HCT116 (cell line): Measurements from ENCODE around the gene OR52E4. TPM values are rescaled to one million over a fixed set of nuclear protein-coding genes. Genes with fewer than 3 reads are reported as not detected.

ENCODE experiments used
- ATAC-seq: fragments of 200-7000 bp; cut with Tn5 transposase; 2 replicates; pipeline ENCODE4 v1.9.1; 2020; ENCODE audit warnings: mild to moderate bottlenecking, moderate library complexity
- Bru-seq: library from RNA; stranded (reverse); fragments of 400-500 nt; gene quantifications from one replicate; lab custom pipeline; 2021; lab: Mats Ljungman, UMichigan
- BruChase-seq, 2 experiments: library from RNA; stranded (reverse); fragments of 400-500 nt; gene quantifications; one replicate each; lab custom pipeline; 2021; lab: Mats Ljungman, UMichigan
- BruUV-seq: library from RNA; stranded (reverse); fragments of 400-500 nt; replicated peaks from 2 replicates; lab custom pipeline; 2021; lab: Mats Ljungman, UMichigan
- CTCF ChIA-PET: fragments of 300-600 bp; sonication (Branson Sonifier 250); formaldehyde crosslinking; loops from one replicate; lab custom pipeline; 2021; ENCODE audit warnings: antibody characterized with exemption; lab: Charles Lee
- POLR2A ChIA-PET: fragments of 300-600, 350-600 bp; sonication (Branson Sonifier 250); formaldehyde crosslinking; loops from one replicate; lab custom pipeline; 2021; ENCODE audit warnings: antibody characterized with exemption; lab: Charles Lee
- RAD21 ChIA-PET, 2 experiments: fragments of 300-600 bp; sonication (Branson Sonifier 250); formaldehyde crosslinking; loops; one replicate each; lab custom pipeline; 2023; ENCODE audit warnings: low total read pairs in 2 of 2; ENCODE audit not compliant: uncharacterized antibody in 2 of 2, unreplicated experiment in 2 of 2, low non-redundant PET in 1 of 2; lab: Charles Lee
- DNase-seq: peaks from one replicate; pipeline ENCODE4 v3.0.0-alpha.2; 2010; ENCODE audit warnings: low read depth, low spot score
- H2AFZ ChIP-seq: fragments of 200-600 bp; shearing (Covaris generic), sonication (generic); 2 replicates; pipeline ENCODE4 v1.6.1; 2017; ENCODE audit warnings: low read depth, mixed run types, mixed read lengths, antibody characterized with exemption, low read length; ENCODE audit not compliant: poor library complexity, severe bottlenecking
- H3K27ac ChIP-seq: 2 replicates; pipeline ENCODE4 v1.5.1; 2012; ENCODE audit warnings: low read depth, low read length
- H3K27me3 ChIP-seq: fragments of 200-600 bp; sonication (generic); 2 replicates; pipeline ENCODE4 v1.6.1; 2016; ENCODE audit warnings: mixed run types, low read length, mixed read lengths; ENCODE audit not compliant: insufficient read depth
- H3K36me3 ChIP-seq, 2 experiments: fragments of 200-500 bp in 1 of 2; fragments of 200-600 bp in 1 of 2; sonication (Bioruptor generic) in 1 of 2; sonication (generic) in 1 of 2; 2 replicates each; pipeline versions ENCODE4 v1.5.1 to v1.6.1; 2014 to 2016; ENCODE audit warnings: low read length in 2 of 2, inconsistent platforms in 1 of 2, mixed read lengths in 1 of 2, mixed run types in 1 of 2; ENCODE audit not compliant: insufficient read depth in 2 of 2, control insufficient read depth in 1 of 2
- H3K4me1 ChIP-seq, 2 experiments: fragments of 200-600 bp in 1 of 2; sonication (generic) in 1 of 2; 2 replicates each; pipeline versions ENCODE4 v1.5.1 to v1.6.1; 2012 to 2017; ENCODE audit warnings: low read length in 2 of 2, inconsistent platforms in 1 of 2, mild to moderate bottlenecking in 1 of 2, mixed read lengths in 1 of 2, mixed run types in 1 of 2, moderate library complexity in 1 of 2; ENCODE audit not compliant: insufficient read depth in 2 of 2, control insufficient read depth in 1 of 2
- H3K4me2 ChIP-seq: fragments of 200-600 bp; sonication (generic); 2 replicates; pipeline ENCODE4 v1.6.1; 2017; ENCODE audit warnings: mixed run types, low read length, mixed read lengths
- H3K4me3 ChIP-seq, 2 experiments: fragments of 200-600 bp in 1 of 2; sonication (generic) in 1 of 2; replicated peaks in 1 of 2; 2 replicates each; pipeline ENCODE4 v1.5.1; 2011 to 2016; ENCODE audit warnings: low read length in 2 of 2, control low read depth in 1 of 2, low read depth in 1 of 2, mild to moderate bottlenecking in 1 of 2, mixed read lengths in 1 of 2, mixed run types in 1 of 2
- H3K79me2 ChIP-seq: fragments of 200-600 bp; sonication (generic); 2 replicates; pipeline ENCODE4 v1.6.1; 2017; ENCODE audit warnings: mild to moderate bottlenecking, mixed run types, low read length, moderate library complexity, mixed read lengths; ENCODE audit not compliant: insufficient read depth
- H3K9ac ChIP-seq: fragments of 200-600 bp; sonication (generic); 2 replicates; pipeline ENCODE4 v1.6.1; 2016; ENCODE audit warnings: low read length, mixed read lengths
- H3K9me2 ChIP-seq: fragments of 200-600 bp; sonication (generic), shearing (Covaris generic); 2 replicates; pipeline ENCODE4 v1.6.1; 2017; ENCODE audit warnings: mixed run types, mild to moderate bottlenecking, moderate library complexity; ENCODE audit not compliant: insufficient read depth
- H3K9me3 ChIP-seq, 2 experiments: fragments of 200-500 bp in 1 of 2; fragments of 200-600 bp in 1 of 2; sonication (Bioruptor generic) in 1 of 2; sonication (generic) in 1 of 2; 2 replicates each; pipeline ENCODE4 v1.6.1; 2014 to 2017; ENCODE audit warnings: low read length in 2 of 2, mixed read lengths in 2 of 2, inconsistent platforms in 1 of 2, low read depth in 1 of 2, mild to moderate bottlenecking in 1 of 2, mixed run types in 1 of 2, moderate library complexity in 1 of 2; ENCODE audit not compliant: control insufficient read depth in 1 of 2, insufficient read depth in 1 of 2
- H4K20me1 ChIP-seq: fragments of 200-600 bp; sonication (generic), shearing (Covaris generic); 2 replicates; pipeline ENCODE4 v1.6.1; 2017; ENCODE audit warnings: mixed run types, mild to moderate bottlenecking, moderate library complexity; ENCODE audit not compliant: insufficient read depth
- CEBPB ChIP-seq: IDR thresholded peaks from 2 replicates; pipeline ENCODE4 v1.6.1; 2012; ENCODE audit warnings: low read depth
- CTCF ChIP-seq, 3 experiments: fragments of 200-600 bp in 1 of 3; sonication (generic) in 1 of 3; IDR thresholded peaks in 2 of 3; conservative IDR thresholded peaks in 1 of 3; 2 replicates each; pipeline ENCODE4 v1.5.1; 2012 to 2017; ENCODE audit warnings: low read depth in 2 of 3, low read length in 2 of 3, antibody characterized with exemption in 1 of 3, borderline replicate concordance in 1 of 3, control low read depth in 1 of 3, mild to moderate bottlenecking in 1 of 3, mixed read lengths in 1 of 3, mixed run types in 1 of 3, moderate library complexity in 1 of 3; ENCODE audit not compliant: insufficient read depth in 1 of 3
- ELF1 ChIP-seq: IDR thresholded peaks from 2 replicates; pipeline ENCODE4 v1.6.1; 2012; ENCODE audit warnings: low read depth, borderline replicate concordance
- EZH2 ChIP-seq: fragments of 200-600 bp; sonication (generic); IDR thresholded peaks from 2 replicates; pipeline ENCODE4 v1.6.1; 2017; ENCODE audit warnings: antibody characterized with exemption, mixed run types
- EZH2phosphoT487 ChIP-seq: fragments of 200-600 bp; IDR thresholded peaks from 2 replicates; pipeline ENCODE4 v1.6.1; 2018; ENCODE audit warnings: antibody characterized with exemption, borderline replicate concordance
- FOSL1 ChIP-seq: IDR thresholded peaks from 2 replicates; pipeline ENCODE4 v1.6.1; 2012; ENCODE audit warnings: low read depth
- JUND ChIP-seq: IDR thresholded peaks from 2 replicates; pipeline ENCODE4 v1.6.1; 2012
- RAD21 ChIP-seq: IDR thresholded peaks from 2 replicates; pipeline ENCODE4 v1.6.1; 2012; ENCODE audit warnings: low read depth, mild to moderate bottlenecking
- SIN3A ChIP-seq: IDR thresholded peaks from 2 replicates; pipeline ENCODE4 v1.6.1; 2012; ENCODE audit warnings: low read depth
- SP1 ChIP-seq: IDR thresholded peaks from 2 replicates; pipeline ENCODE4 v1.6.1; 2012; ENCODE audit warnings: low read depth
- SRF ChIP-seq: IDR thresholded peaks from 2 replicates; pipeline ENCODE4 v1.6.1; 2012; ENCODE audit warnings: low read depth
- TCF7L2 ChIP-seq: IDR thresholded peaks from 2 replicates; pipeline ENCODE4 v1.7.0; 2011; ENCODE audit warnings: borderline replicate concordance, inconsistent platforms; ENCODE audit not compliant: insufficient read depth, insufficient read length; ENCODE audit errors: extremely low read depth
- YY1 ChIP-seq: IDR thresholded peaks from 2 replicates; pipeline ENCODE4 v1.6.1; 2011; ENCODE audit warnings: low read length, low read depth, moderate library complexity, mild to moderate bottlenecking; ENCODE audit not compliant: insufficient replicate concordance; ENCODE audit errors: extremely low read depth
- ZNF274 ChIP-seq: fragments of 200-500 bp; sonication (Bioruptor generic); IDR thresholded peaks from 2 replicates; pipeline ENCODE4 v1.6.1; 2014; ENCODE audit warnings: mild to moderate bottlenecking, low read depth, low read length, inconsistent platforms
- intact Hi-C: fragments of 100-400 bp; cut with micrococcal nuclease; formaldehyde crosslinking; loops from 2 replicates; pipeline ENCODE4 v1.10.0; 2022
- long read RNA-seq: library from polyadenylated mRNA; unstranded; transcript quantifications from one replicate; pipeline ENCODE4 v2.0.0, GENCODE V29; 2021; ENCODE audit not compliant: unreplicated experiment
- polyA plus RNA-seq: library from polyadenylated mRNA; unstranded; fragments of >200 nt; gene quantifications from 2 replicates; pipeline ENCODE4 v1.2.1, GENCODE V29; 2012; ENCODE audit warnings: missing spikeins
- total RNA-seq: library from RNA; stranded (reverse); gene quantifications from one replicate; pipeline ENCODE4 v1.2.1, GENCODE V29; 2021; ENCODE audit not compliant: unreplicated experiment
- TF ChIP-seq, protein P1 (sequence below): IDR thresholded peaks from 2 replicates; pipeline ENCODE4 v1.6.1; 2011; ENCODE audit warnings: mild to moderate bottlenecking, low read length, moderate library complexity; ENCODE audit not compliant: insufficient replicate concordance; ENCODE audit errors: extremely low read depth
- TF ChIP-seq, protein P2 (sequence below): IDR thresholded peaks from 2 replicates; pipeline ENCODE4 v1.6.1; 2012; ENCODE audit warnings: low read depth
- TF ChIP-seq, protein P3 (sequence below): IDR thresholded peaks from 2 replicates; pipeline ENCODE4 v1.6.1; 2012

OR52E4 gene
- total RNA-seq, result not detected
- polyA plus RNA-seq, result not detected in 2 replicates
- Bru-seq, nascent RNA, result not detected
- BruChase-seq, experiment 1, labeled RNA remaining after a 6-hour chase, result not detected
- not detected for BruChase-seq, experiment 2, labeled RNA remaining after a 2-hour chase
- long read RNA-seq, result 0 reads

- no peaks in the 10 kb centered on the region for H3K9me2 ChIP-seq
- H3K36me3 ChIP-seq, result no peaks in the 10 kb centered on the region
- no peaks in the 10 kb centered on the region for H4K20me1 ChIP-seq
- CTCF ChIA-PET, result no interaction called here
- no peak within 1 kb of the TSS for H3K9ac ChIP-seq
- H2AFZ ChIP-seq, result no peak within 1 kb of the TSS
- TF ChIP-seq ELF1, result no peak
- no peak for TF ChIP-seq CEBPB
- TF ChIP-seq SIN3A, result no peak
- TF ChIP-seq EZH2, result no peak
- TF ChIP-seq, protein P1, sequence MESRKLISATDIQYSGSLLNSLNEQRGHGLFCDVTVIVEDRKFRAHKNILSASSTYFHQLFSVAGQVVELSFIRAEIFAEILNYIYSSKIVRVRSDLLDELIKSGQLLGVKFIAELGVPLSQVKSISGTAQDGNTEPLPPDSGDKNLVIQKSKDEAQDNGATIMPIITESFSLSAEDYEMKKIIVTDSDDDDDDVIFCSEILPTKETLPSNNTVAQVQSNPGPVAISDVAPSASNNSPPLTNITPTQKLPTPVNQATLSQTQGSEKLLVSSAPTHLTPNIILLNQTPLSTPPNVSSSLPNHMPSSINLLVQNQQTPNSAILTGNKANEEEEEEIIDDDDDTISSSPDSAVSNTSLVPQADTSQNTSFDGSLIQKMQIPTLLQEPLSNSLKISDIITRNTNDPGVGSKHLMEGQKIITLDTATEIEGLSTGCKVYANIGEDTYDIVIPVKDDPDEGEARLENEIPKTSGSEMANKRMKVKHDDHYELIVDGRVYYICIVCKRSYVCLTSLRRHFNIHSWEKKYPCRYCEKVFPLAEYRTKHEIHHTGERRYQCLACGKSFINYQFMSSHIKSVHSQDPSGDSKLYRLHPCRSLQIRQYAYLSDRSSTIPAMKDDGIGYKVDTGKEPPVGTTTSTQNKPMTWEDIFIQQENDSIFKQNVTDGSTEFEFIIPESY, result no peak
- no peak for TF ChIP-seq CTCF (IDR thresholded peaks at IDR 0.05 in 2 of 3, conservative IDR thresholded peaks at IDR 0.05 in 1 of 3; ENCODE audit: borderline replicate concordance in 1 of 3, insufficient read depth in 1 of 3, low read depth in 2 of 3, low read length in 2 of 3)
- TF ChIP-seq SRF, result no peak
- no peak for TF ChIP-seq FOSL1
- no peak for TF ChIP-seq RAD21
- TF ChIP-seq TCF7L2, result no peak
- TF ChIP-seq, protein P2, sequence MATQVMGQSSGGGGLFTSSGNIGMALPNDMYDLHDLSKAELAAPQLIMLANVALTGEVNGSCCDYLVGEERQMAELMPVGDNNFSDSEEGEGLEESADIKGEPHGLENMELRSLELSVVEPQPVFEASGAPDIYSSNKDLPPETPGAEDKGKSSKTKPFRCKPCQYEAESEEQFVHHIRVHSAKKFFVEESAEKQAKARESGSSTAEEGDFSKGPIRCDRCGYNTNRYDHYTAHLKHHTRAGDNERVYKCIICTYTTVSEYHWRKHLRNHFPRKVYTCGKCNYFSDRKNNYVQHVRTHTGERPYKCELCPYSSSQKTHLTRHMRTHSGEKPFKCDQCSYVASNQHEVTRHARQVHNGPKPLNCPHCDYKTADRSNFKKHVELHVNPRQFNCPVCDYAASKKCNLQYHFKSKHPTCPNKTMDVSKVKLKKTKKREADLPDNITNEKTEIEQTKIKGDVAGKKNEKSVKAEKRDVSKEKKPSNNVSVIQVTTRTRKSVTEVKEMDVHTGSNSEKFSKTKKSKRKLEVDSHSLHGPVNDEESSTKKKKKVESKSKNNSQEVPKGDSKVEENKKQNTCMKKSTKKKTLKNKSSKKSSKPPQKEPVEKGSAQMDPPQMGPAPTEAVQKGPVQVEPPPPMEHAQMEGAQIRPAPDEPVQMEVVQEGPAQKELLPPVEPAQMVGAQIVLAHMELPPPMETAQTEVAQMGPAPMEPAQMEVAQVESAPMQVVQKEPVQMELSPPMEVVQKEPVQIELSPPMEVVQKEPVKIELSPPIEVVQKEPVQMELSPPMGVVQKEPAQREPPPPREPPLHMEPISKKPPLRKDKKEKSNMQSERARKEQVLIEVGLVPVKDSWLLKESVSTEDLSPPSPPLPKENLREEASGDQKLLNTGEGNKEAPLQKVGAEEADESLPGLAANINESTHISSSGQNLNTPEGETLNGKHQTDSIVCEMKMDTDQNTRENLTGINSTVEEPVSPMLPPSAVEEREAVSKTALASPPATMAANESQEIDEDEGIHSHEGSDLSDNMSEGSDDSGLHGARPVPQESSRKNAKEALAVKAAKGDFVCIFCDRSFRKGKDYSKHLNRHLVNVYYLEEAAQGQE, result no peak
- TF ChIP-seq, protein P3, sequence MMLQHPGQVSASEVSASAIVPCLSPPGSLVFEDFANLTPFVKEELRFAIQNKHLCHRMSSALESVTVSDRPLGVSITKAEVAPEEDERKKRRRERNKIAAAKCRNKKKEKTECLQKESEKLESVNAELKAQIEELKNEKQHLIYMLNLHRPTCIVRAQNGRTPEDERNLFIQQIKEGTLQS, result no peak
- no peak for TF ChIP-seq JUND
- TF ChIP-seq EZH2phosphoT487, result no peak
- no peak for TF ChIP-seq SP1
- TF ChIP-seq YY1, result no peak
- no peak for TF ChIP-seq ZNF274
- intact Hi-C loops, result no loop called here
- RAD21 ChIA-PET, result no interaction called here
- no TSS peak for BruUV-seq
- H3K4me2 ChIP-seq, result no peak within 1 kb of the TSS
- H3K9me3 ChIP-seq, result no peaks in the 10 kb centered on the region
- POLR2A ChIA-PET, result no interaction called here
- no peak within 1 kb of the TSS for H3K4me3 ChIP-seq
- H3K4me1 ChIP-seq, result no peaks in the 10 kb centered on the region
- H3K27me3 ChIP-seq, result peaks cover 60% of the 10 kb centered on the region
- no peak for ATAC-seq
- no peak for DNase-seq
- no peaks in the 10 kb centered on the region for H3K79me2 ChIP-seq
- H3K27ac ChIP-seq, result no peak within 1 kb of the TSS
Measured at GRCh38 chr11:5880329-5880728, at the start of gene OR52E4. TSS of gene OR52E4 (plus strand) at chr11:5880629. CDS start at chr11:5884293, 3,664 bp downstream.
